Raji (cell line): ENCODE data around the gene AGRN.

Source experiments
- POLR2A ChIP-seq: IDR thresholded peaks from 2 replicates; pipeline ENCODE4 v1.6.1; 2011; ENCODE audit warnings: low read depth, low read length, control low read depth; ENCODE audit not compliant: insufficient read depth

The AGRN gene

GRCh38 chr1:1088801-1089680 is 69.1 kb downstream of the AGRN start:
- TF ChIP-seq POLR2A: no peak

- no peak for TF ChIP-seq POLR2A
Measured at GRCh38 chr1:1089731-1090423, 70.0 kb downstream of the AGRN start.

GRCh38 chr1:1090424-1091343 is 70.8 kb downstream of the AGRN start:
- TF ChIP-seq POLR2A: no peak

GRCh38 chr1:1091344-1092148 is 71.6 kb downstream of the AGRN start:
- no peak for TF ChIP-seq POLR2A

- no peak for TF ChIP-seq POLR2A
Measured at GRCh38 chr1:1092149-1092855, 72.4 kb downstream of the AGRN start.

GRCh38 chr1:1092894-1093609 is 73.1 kb downstream of the AGRN start:
- TF ChIP-seq POLR2A: no peak

GRCh38 chr1:1093610-1093943 is 73.7 kb downstream of the AGRN start:
- no peak for TF ChIP-seq POLR2A

GRCh38 chr1:1094981-1095380 is 75.1 kb downstream of the AGRN start:
- TF ChIP-seq POLR2A: no peak

GRCh38 chr1:1098681-1099421 is 78.9 kb downstream of the AGRN start:
- TF ChIP-seq POLR2A: no peak

GRCh38 chr1:1099506-1100183 is 79.7 kb downstream of the AGRN start:
- no peak for TF ChIP-seq POLR2A

- TF ChIP-seq POLR2A: no peak
Measured at GRCh38 chr1:1100296-1100695, 80.4 kb downstream of the AGRN start.

- TF ChIP-seq POLR2A: no peak
Measured at GRCh38 chr1:1101503-1101902, 81.6 kb downstream of the AGRN start.
